ENCODE measurements around the gene IGF2BP2. TPM values are rescaled to one million over a fixed set of nuclear protein-coding genes. Genes with fewer than 3 reads are reported as not detected.

IGF2BP2 gene
- total RNA-seq, 1 donor from 2014 or later, result 57.6 TPM

DNA sequence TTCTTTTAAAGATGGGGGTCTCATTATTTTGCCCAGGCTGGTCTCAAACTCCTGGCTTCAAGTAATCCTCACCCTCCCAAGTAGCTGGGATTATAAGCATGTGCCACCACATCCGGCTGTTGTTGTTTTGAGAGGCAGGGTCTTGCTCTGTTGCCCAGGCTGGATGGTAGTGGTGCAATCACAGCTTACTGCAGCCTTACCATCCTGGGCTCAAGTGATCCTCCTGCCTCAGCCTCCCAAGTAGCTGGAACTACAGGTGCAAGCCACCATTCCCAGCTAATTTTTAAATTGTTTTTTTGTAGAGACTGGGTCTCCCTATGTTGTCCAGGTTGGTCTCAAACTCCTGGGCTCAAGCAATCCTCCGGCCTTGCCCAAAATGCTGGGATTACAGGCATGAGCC, 133.2 kb downstream of the IGF2BP2 start:
- DNase-seq (ENCODE audit: low read depth), result no peak
- TF ChIP-seq, protein P1, sequence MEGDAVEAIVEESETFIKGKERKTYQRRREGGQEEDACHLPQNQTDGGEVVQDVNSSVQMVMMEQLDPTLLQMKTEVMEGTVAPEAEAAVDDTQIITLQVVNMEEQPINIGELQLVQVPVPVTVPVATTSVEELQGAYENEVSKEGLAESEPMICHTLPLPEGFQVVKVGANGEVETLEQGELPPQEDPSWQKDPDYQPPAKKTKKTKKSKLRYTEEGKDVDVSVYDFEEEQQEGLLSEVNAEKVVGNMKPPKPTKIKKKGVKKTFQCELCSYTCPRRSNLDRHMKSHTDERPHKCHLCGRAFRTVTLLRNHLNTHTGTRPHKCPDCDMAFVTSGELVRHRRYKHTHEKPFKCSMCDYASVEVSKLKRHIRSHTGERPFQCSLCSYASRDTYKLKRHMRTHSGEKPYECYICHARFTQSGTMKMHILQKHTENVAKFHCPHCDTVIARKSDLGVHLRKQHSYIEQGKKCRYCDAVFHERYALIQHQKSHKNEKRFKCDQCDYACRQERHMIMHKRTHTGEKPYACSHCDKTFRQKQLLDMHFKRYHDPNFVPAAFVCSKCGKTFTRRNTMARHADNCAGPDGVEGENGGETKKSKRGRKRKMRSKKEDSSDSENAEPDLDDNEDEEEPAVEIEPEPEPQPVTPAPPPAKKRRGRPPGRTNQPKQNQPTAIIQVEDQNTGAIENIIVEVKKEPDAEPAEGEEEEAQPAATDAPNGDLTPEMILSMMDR (conservative IDR thresholded peaks at IDR 0.05; ENCODE audit: low read depth, low read length), result no peak
- no peak overlapping the region for H3K4me3 ChIP-seq (ENCODE audit: low read depth, low read length)

GRCh38 chr3:185687271-185687878, 137.5 kb downstream of the IGF2BP2 start:
- DNase-seq (ENCODE audit: low read depth), result no peak
- no peak overlapping the region for H3K4me3 ChIP-seq (ENCODE audit: low read depth, low read length)
- TF ChIP-seq, protein P1 (conservative IDR thresholded peaks at IDR 0.05; ENCODE audit: low read depth, low read length), result no peak

DNA sequence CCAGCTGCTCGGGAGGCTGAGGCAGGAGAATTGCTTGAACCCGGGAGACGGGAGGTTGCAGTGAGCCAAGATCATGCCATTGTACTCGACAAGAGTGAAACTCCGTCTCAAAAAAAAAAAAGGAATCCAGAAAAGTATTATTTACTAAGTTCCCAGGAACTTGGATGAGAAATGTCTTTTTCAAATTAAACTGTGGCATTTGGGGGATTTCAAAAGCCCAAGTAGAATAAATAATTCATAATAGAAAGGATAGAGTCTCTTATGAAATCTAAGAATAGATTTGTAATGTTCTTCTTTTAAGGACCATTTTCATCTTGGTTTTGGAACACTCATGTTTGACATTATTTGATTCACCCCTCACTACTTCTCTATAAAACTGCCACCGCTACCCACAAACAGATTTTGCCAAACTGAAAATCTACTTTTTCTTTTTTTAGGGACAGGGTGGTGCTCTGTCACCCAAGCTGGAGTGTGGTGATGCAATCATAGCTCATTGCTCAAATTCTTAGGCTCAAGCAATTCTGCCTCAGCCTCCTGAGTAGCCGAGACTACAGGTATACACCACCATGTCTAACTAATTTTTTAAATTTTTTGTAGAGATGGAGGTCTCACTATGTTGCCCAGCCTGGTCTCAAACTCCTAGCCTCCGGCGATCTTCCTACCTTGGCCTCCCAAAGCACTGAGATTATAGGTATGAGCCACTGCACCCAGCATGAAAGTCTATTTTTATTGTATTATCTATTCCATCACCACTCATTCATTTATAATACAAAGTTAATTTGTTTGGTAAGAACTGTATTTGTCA, 139.4 kb downstream of the IGF2BP2 start:
- DNase-seq (ENCODE audit: low read depth), result no peak
- TF ChIP-seq, protein P1 (conservative IDR thresholded peaks at IDR 0.05; ENCODE audit: low read depth, low read length), result no peak
- no peak overlapping the region for H3K4me3 ChIP-seq (ENCODE audit: low read depth, low read length)

DNA sequence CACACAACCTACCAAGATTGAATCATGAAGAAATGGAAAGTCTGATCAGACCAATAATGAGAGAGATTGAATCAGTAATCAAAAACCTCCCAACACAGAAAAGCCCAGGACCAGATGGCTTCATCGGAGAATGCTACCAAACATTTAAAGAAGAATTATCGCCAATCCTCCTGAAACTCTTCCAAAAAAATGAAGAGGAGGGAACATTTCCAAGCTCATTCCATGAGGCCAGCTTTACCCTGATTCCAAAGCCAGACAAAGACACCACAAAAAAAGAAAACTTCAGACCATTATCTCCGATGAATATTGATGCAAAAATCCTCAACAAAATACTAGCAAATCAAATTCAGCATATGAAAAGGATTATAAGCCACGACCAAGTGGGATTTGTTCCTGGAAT, 144.6 kb downstream of the IGF2BP2 start:
- TF ChIP-seq, protein P1 (conservative IDR thresholded peaks at IDR 0.05; ENCODE audit: low read depth, low read length), result no peak
- DNase-seq (ENCODE audit: low read depth), result no peak
- H3K4me3 ChIP-seq (ENCODE audit: low read depth, low read length), result no peak overlapping the region

DNA sequence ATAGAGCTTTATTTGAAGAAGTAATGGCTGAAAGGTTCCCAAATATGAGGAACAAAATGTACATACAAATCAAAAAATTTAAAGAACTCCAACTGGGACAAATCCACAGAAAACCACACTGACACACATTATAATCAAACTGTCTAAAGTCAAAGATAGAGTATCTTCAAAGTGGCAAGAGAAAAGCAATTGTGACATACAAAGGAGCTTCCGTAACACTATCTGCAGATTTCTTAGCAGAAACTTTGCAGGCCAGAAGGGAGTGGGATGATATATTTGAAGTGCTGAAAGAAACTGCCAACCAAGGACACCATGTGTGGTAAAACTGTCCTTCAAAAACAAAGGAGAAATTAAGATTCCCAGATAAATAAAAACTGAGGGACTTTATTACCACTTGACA, 146.8 kb downstream of the IGF2BP2 start:
- TF ChIP-seq, protein P1 (conservative IDR thresholded peaks at IDR 0.05; ENCODE audit: low read depth, low read length), result no peak
- DNase-seq (ENCODE audit: low read depth), result no peak
- H3K4me3 ChIP-seq (ENCODE audit: low read depth, low read length), result no peak overlapping the region

- no peak for DNase-seq (ENCODE audit: low read depth)
- TF ChIP-seq, protein P1 (conservative IDR thresholded peaks at IDR 0.05; ENCODE audit: low read depth, low read length), result peak; percentile 80
- no peak overlapping the region for H3K4me3 ChIP-seq (ENCODE audit: low read depth, low read length)
Measured at GRCh38 chr3:185677146-185677829, 147.6 kb downstream of the IGF2BP2 start.
